Ovary (tissue), 3 donors: ENCODE data around the gene LMNB1.
"Not testable (repeated sequence)": the region's sequence is repeated elsewhere in the genome, so short reads cannot be mapped to it uniquely, and the experiment has no call there.

ENCODE experiments used
- CTCF ChIP-seq, 3 donors: fragments of 450-650 bp in 2 of 3; fragments of 200-600 bp in 1 of 3; IDR thresholded peaks; one replicate each; pipeline versions ENCODE4 v1.5.1 to v1.8.0; 2016 to 2022; ENCODE audit warnings: antibody characterized with exemption in 3 of 3, mild to moderate bottlenecking in 1 of 3
- EP300 ChIP-seq: sonication (generic); formaldehyde crosslinking; IDR thresholded peaks from one replicate; pipeline ENCODE4 v1.6.1; 2017; ENCODE audit warnings: antibody characterized with exemption
- POLR2A ChIP-seq: fragments of 450-650 bp; IDR thresholded peaks from one replicate; pipeline ENCODE4 v1.6.1; 2017; ENCODE audit warnings: antibody characterized with exemption, mild to moderate bottlenecking, moderate library complexity
- donor health status: DM: no; HTN: no; CAD: no.

- TF ChIP-seq CTCF (IDR thresholded peaks at IDR 0.05); POLR2A; EP300: not testable (repeated sequence)
These were observed 68.6 kb downstream of the LMNB1 start for GRCh38 chr5:126845470-126846070.
